T-helper 2 cell (primary cell): Measurements from ENCODE around the gene NDST4.

ENCODE experiments used
- DNase-seq, 5 experiments: peaks; one replicate each; pipeline versions ENCODE4 v3.0.0 to v3.0.0-alpha.2; 2012 to 2022

The NDST4 gene

GRCh38 chr4:114900934-114901333, 212.5 kb downstream of the NDST4 start:
- no peak for DNase-seq

GRCh38 chr4:114890773-114891172, 222.6 kb downstream of the NDST4 start:
- no peak for DNase-seq

GRCh38 chr4:114886761-114887160, 226.7 kb downstream of the NDST4 start:
- no peak for DNase-seq

GRCh38 chr4:114883641-114884040, 229.8 kb downstream of the NDST4 start:
- DNase-seq: no peak

- DNase-seq: no peak
These were observed 233.3 kb downstream of the NDST4 start for GRCh38 chr4:114879916-114880669.

GRCh38 chr4:114875630-114876029, 237.8 kb downstream of the NDST4 start:
- DNase-seq: no peak

- no peak for DNase-seq
These were observed 239.1 kb downstream of the NDST4 start for GRCh38 chr4:114874321-114874720.

GRCh38 chr4:114870987-114871386, 242.4 kb downstream of the NDST4 start:
- DNase-seq: no peak

- no peak for DNase-seq
These were observed 246.3 kb downstream of the NDST4 start for GRCh38 chr4:114866901-114867670.

GRCh38 chr4:114864060-114864459, 249.4 kb downstream of the NDST4 start:
- no peak for DNase-seq

GRCh38 chr4:114860786-114861185, 252.6 kb downstream of the NDST4 start:
- no peak for DNase-seq

GRCh38 chr4:114857831-114858230, 255.6 kb downstream of the NDST4 start:
- DNase-seq: no peak

GRCh38 chr4:114839986-114840385, 273.4 kb downstream of the NDST4 start:
- DNase-seq: no peak

GRCh38 chr4:114830628-114831027, 282.8 kb downstream of the NDST4 start:
- DNase-seq: no peak

GRCh38 chr4:114827651-114828050, 285.8 kb downstream of the NDST4 start:
- no peak for DNase-seq

- DNase-seq: no peak
These were observed 297.7 kb downstream of the NDST4 start for GRCh38 chr4:114815760-114816159.

- no peak for DNase-seq
These were observed 299.5 kb downstream of the NDST4 start for GRCh38 chr4:114813961-114814360.

GRCh38 chr4:114811564-114812301, 301.7 kb downstream of the NDST4 start:
- DNase-seq: no peak

GRCh38 chr4:114807759-114808404, 305.5 kb downstream of the NDST4 start:
- DNase-seq: peak in 3 of 5 experiments; percentile 4 to 43 (median 4)

- DNase-seq: no peak
These were observed 306.1 kb downstream of the NDST4 start for GRCh38 chr4:114807357-114807756.

- no peak for DNase-seq
These were observed 321.4 kb downstream of the NDST4 start for GRCh38 chr4:114791976-114792375.

- DNase-seq: no peak
These were observed 327.9 kb downstream of the NDST4 start for GRCh38 chr4:114785570-114785969.

- DNase-seq: no peak
These were observed 330.2 kb downstream of the NDST4 start for GRCh38 chr4:114783215-114783595.
